Erythroblast (primary cell): ENCODE data around the gene CPLX3.

Experiments used
- DNase-seq, 2 experiments: peaks; one replicate each; lab custom pipeline; 2025; lab: John Stamatoyannopoulos, UW
- GATA1 ChIP-seq: IDR thresholded peaks from 2 replicates; pipeline ENCODE4 v1.6.1; 2011; ENCODE audit warnings: low read depth, mild to moderate bottlenecking, control low read depth, low read length, moderate library complexity
- POLR2A ChIP-seq: IDR thresholded peaks from 2 replicates; pipeline ENCODE4 v1.6.1; 2011; ENCODE audit warnings: mild to moderate bottlenecking, low read length

The CPLX3 gene

DNA sequence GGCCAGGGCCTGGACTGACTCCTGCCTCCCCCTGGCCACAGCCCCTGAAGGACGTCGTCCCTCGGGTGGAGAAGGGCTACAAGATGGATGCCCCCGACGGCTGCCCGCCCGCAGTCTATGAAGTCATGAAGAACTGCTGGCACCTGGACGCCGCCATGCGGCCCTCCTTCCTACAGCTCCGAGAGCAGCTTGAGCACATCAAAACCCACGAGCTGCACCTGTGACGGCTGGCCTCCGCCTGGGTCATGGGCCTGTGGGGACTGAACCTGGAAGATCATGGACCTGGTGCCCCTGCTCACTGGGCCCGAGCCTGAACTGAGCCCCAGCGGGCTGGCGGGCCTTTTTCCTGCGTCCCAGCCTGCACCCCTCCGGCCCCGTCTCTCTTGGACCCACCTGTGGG lies 24.1 kb upstream of the CPLX3 start:
- TF ChIP-seq GATA1 (no peak), POLR2A (no peak)
- DNase-seq = no peak

DNA sequence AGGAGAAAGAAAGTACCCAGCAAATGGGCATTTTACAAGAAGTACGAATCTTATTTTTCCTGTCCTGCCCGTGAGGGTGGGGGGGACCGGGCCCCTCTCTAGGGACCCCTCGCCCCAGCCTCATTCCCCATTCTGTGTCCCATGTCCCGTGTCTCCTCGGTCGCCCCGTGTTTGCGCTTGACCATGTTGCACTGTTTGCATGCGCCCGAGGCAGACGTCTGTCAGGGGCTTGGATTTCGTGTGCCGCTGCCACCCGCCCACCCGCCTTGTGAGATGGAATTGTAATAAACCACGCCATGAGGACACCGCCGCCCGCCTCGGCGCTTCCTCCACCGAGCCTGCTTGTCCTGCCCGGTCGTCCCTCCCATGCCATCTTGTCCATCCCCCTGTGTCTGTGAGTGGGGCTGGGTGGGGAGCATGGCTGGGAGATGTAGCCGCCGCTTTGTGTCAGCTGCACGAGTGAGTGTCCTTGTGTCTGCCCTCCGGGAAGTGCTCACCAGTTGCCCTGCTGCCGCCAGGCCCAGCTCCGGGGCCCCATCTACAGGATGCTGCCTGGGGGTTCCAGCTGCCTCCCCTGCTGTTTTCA lies 23.5 kb upstream of the CPLX3 start:
- TF ChIP-seq GATA1 (no peak), POLR2A (no peak)

DNA sequence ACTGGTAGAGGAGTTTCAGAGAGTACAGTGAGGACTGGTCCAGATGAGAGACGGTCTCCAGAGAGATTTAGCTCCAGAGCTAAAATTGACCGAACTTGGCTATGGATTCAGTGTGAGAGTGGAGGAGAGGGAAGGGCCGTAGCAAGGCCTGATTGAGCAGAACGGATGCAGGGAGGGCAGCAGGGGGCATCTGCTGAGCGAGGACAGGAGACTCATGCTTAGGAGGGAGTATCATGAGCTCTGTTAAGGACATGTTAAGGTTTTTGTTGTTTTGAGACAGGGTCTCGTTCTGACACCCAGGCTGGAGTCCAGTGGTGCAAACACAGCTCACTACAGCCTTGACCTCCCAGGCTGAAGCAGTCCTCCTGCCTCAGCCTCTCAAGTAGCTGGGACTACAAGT lies 21.5 kb upstream of the CPLX3 start:
- DNase-seq = no peak
- no peak for TF ChIP-seq GATA1
- no peak for TF ChIP-seq POLR2A

More for the DNA sequence above, 23.5 kb upstream of the CPLX3 start:
- DNase-seq = no peak

DNA sequence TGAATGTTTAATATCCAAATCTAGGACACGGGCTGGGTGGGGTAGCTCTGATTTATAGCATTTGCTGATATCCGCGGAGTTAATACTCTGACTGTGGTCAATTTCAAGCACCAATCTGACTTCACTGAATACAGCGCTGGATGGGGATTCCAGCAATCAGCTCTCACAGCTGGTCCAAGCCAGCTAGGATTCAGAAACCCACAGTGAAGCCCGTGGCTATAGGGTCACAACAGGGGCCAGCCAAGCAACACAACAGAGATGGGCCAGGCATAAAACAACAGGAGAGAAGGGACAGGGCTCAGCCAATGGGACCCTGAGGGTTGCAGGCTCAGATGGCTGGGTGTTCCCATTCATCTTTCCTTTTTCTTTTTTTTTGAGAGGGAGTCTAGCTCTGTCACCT lies 19.1 kb upstream of the CPLX3 start:
- no peak for TF ChIP-seq GATA1
- no peak for TF ChIP-seq POLR2A
- no peak for DNase-seq

DNA sequence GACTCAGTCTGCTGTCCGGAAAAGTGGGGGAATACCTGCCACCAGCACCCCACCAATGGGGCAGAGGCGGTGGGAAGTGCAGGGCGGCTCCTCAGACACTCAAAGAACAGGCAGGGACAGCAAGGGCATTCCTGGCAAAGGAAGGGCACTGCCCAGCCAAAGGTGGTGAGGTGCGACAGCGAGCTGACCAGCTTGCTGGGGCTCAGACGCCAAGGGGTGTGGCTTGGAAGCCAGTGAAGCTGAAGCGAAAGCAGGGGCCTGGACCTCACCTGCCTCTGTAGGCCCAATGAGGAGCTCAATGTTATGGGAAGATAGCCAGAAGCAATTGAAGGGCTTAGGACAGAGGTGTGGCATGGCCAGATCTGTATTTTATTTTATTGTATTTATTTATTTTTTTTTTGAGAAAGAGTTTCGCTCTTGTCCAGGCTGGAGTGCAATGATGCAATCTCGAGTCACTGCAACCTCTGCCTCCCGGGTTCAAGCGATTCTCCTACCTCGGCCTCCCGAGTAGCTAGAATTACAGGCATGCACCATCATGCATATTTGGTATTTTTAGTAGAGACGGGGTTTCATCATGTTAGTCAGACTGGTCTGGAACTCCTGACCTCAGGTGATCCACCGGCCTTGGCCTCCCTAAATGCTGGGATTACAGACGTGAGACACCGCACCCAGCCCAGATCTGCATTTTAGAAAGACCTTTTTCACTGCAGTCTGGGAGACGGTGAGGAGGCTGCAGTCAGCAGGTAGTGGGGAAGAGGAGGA lies 18.2 kb upstream of the CPLX3 start:
- no peak for DNase-seq
- TF ChIP-seq POLR2A = no peak
- TF ChIP-seq GATA1 = no peak

DNA sequence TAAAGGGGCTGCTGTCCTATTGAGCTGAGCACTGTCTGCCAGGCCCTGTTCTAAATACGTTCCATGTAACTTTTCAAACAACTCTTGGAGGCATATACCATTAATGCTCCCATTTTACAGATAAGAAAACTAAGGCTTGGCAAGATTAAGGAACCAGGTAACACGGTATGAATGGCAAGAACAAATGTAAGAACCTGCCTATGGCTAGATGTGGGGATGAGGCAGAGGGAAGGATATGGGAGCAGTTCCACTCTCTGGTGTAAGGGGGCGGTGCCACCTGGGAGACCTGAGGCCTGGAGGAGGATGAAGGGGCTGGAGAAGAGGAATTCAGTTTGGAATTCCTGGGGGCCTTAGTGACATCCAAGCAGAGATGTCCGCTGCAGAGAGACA lies 17.6 kb upstream of the CPLX3 start:
- TF ChIP-seq POLR2A = no peak
- TF ChIP-seq GATA1 = no peak

DNA sequence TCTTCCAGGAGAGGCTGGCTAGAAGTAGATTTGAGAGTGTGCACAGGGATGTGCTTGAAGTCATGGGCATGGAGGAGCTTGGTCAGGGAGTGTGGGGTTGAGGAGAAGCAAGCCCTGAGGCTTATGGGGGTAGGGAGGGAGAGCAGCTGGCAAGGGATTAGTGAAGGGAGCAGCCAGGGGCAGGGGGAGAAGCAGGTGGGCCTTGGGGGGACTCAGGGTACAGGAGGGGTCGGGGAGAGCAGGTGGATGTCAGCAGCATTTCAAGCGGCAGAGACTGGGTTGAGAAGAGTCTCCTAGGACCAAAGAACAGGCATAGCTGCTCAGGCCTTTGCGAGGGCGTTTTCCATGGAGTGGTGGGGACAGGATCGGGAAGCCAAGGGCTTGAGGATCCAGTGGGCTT lies 17.2 kb upstream of the CPLX3 start:
- no peak for DNase-seq
- TF ChIP-seq GATA1 = no peak
- no peak for TF ChIP-seq POLR2A

More for the DNA sequence above, 17.6 kb upstream of the CPLX3 start:
- DNase-seq = no peak

DNA sequence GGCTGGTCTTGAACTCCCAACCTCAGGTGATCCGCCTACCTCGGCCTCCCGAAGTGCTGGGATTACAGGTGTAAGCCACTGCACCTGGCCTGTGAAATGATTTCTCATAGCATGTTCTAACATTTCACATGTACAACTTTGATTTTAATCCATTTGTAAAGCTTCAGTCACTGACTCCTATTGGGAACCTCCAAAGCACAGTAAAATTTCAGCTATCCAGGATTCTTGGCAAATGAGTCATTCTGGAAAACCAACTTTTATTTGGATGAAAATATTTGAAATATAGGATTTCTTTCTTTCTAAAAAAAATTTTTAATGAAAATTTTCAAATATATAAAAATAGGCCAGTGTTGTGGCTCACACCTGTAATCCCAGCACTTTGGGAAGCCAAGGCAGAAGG lies 16.5 kb upstream of the CPLX3 start:
- no peak for TF ChIP-seq POLR2A
- no peak for TF ChIP-seq GATA1
- DNase-seq = no peak

DNA sequence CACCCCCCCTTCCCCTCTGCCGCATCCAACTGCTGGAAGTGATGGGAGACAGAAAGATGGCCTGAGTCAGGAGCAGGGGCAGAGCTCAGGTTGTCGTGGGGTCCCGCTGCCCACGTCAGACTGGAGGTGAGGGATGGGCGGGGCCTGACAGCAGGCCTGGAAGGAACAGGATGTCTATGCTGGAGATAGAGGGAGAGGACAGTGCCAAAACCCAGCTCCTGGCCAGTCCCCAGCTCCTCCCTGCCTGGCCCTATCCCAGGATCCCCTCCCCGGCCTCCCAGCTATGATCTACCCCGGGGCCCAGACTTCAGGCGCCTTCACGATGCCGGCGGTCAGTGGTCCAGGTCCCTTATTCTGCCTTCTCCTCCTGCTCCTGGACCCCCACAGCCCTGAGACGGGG lies 13.9 kb upstream of the CPLX3 start, which contains the start of gene LMAN1L:
Gene LMAN1L, plus strand, starts transcription at position 303 of the 400 bp plus-strand sequence. Its CDS starts 20 bp downstream, at position 323.
- TF ChIP-seq POLR2A = no peak
- no peak for TF ChIP-seq GATA1
- DNase-seq = no peak

DNA sequence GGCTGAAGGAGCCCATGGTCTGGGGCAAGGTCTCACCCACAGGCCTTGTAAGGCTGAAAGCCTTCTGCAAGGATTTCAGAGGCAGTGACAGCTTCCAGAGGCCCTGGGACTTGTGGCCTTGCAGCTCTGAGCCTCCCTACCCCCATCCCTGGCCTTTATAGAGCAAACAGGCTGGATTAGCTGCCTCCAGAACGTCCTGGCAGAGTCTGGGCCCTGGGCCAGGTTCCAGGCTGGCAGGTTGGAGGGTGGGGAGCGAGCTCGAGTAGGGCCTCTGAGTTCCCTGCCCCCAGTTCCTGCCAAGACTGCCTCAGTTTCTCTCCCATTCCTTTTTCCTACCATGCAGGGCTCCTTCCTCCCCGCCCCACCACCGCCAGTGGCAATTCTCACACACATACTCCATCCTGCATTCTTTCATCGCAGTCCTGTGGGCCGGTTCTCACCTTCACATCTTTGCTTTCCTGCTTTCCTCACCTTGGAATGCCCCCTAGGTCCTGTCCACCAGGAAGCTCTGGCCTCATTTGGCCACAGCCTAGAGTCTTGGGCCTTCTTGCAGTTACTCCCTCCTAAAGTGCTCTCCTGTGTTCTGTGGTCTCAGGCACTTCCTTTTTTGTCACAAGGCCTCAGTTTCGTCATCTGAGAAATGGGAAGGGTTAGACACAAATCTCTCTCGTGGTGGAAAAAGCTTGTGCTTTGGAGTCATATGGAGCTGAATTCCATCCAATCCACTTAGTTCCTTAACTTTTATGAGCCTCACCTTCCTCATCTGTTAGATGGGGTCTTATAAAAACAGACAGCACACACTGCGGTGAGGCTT lies 11.1 kb upstream of the CPLX3 start:
- TF ChIP-seq POLR2A (no peak), GATA1 (no peak)
- DNase-seq = no peak

DNA sequence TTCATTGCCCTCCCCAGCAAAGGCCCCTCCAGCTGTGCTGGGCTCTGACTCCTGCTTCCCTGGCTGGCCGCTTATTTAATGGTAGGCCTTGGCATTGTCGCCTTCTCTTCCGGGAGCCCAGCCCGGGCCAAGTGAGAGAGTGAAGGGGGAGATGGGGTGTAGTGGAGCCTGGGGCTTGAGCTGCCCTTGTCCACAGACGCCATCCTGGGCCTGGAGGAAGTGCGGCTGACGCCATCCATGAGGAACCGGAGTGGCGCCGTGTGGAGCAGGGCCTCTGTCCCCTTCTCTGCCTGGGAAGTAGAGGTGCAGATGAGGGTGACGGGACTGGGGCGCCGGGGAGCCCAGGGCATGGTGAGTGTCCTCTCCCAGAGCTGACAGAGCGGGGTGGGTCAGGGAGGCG lies 10.5 kb upstream of the CPLX3 start:
- TF ChIP-seq GATA1 (no peak), POLR2A (no peak)
- DNase-seq = no peak

DNA sequence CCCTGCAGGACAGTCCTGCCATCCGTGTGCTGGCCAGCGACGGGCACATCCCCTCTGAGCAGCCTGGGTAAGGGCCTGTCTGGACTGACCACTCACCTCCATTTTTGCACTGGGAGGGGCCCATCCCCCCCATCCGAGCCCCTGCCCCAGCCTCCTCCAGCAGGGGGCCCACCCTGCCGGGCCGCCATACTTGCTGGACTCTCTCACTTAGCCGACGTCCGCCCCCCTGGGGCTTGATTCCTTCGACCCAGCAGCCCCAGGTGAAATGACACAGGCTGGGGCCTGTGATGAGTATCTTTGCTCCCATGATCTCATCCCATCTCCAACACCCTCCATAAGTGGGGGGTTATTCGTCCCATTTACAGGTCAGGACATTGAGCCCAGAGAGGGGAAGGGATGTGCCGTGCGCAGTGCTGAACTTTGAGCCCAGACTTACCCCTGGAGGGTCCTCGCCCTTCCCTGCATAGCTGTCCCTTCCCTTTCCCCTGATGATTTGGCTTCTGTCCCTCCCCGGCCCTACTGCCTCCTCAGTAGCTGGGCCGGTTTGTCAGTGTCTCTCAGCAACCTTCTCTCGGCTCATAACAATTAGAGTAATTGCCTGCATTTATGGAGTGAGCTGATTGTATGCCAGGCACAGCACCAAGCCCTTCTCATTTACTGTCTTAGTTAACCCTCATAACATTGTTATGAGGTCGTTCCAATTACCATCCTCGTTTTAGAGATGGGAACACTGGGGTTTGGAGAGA lies 9.6 kb upstream of the CPLX3 start:
- no peak for TF ChIP-seq POLR2A
- TF ChIP-seq GATA1 = no peak

DNA sequence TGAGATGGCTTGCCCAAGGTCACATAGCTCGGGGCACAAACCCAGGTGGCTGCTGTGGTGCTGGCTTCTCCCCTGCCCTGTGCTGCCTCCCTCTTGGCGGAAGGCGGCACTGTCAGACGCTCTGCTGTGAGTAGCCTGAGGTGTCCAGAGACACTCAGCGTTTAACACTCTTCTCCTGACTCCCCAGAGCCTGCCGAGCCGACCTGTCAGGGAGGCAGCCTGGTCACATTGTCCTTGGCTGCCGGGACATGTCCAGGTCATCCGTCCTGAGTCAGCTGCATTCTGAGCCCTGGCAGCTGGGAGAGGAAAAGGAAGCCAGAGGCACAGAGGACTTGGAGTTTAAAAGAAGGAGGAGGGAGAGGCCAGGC lies 9.1 kb upstream of the CPLX3 start:
- no peak for TF ChIP-seq POLR2A
- DNase-seq = no peak

More for the DNA sequence above, 9.6 kb upstream of the CPLX3 start:
- no peak for DNase-seq
